K562 (cell line): Measurements from ENCODE around the gene CLCN6. TPM values are rescaled to one million over a fixed set of nuclear protein-coding genes. Genes with fewer than 3 reads are reported as not detected.

Experiments
- AFF4 ChIP-seq: sonication (generic); formaldehyde crosslinking; IDR thresholded peaks from 2 replicates; pipeline ENCODE4 v1.8.0; 2023; ENCODE audit warnings: mild to moderate bottlenecking, missing genetic modification reagents
- ARHGAP35 ChIP-seq: fragments of 450-650 bp; IDR thresholded peaks from 2 replicates; pipeline ENCODE4 v1.6.1; 2018; ENCODE audit not compliant: partially characterized antibody
- ARID3B ChIP-seq: fragments of 250-450 bp; sonication (Bioruptor Pico); IDR thresholded peaks from 2 replicates; pipeline ENCODE4 v1.4.0; 2020; ENCODE audit warnings: borderline replicate concordance
- ASH1L ChIP-seq: fragments of 450-650 bp; IDR thresholded peaks from 2 replicates; pipeline ENCODE4 v1.6.1; 2018; ENCODE audit warnings: borderline replicate concordance, mild to moderate bottlenecking, low read depth; ENCODE audit not compliant: partially characterized antibody
- CHD4 ChIP-seq: fragments of 200-600 bp; sonication (generic); IDR thresholded peaks from 3 replicates; pipeline ENCODE4 v1.6.1; 2012; ENCODE audit warnings: low read depth, mild to moderate bottlenecking, mixed read lengths, low read length, inconsistent platforms; ENCODE audit not compliant: insufficient read depth, insufficient replicate concordance, poor library complexity, severe bottlenecking
- ELK3 ChIP-seq: fragments of 450-650 bp; formaldehyde crosslinking; IDR thresholded peaks from 2 replicates; pipeline ENCODE4 v1.4.0; 2020; ENCODE audit warnings: mild to moderate bottlenecking
- GABPB1 ChIP-seq: sonication (generic); formaldehyde crosslinking; IDR thresholded peaks from 2 replicates; pipeline ENCODE4 v1.8.0; 2022; ENCODE audit warnings: mild to moderate bottlenecking, missing genetic modification reagents
- GTF2F1 ChIP-seq: IDR thresholded peaks from 2 replicates; pipeline ENCODE4 v1.6.1; 2011; ENCODE audit warnings: low read depth, low read length, improper control_type of control experiment
- HDAC2 ChIP-seq: fragments of 450-650 bp; IDR thresholded peaks from 2 replicates; pipeline ENCODE4 v1.6.1; 2016; ENCODE audit warnings: mild to moderate bottlenecking
- HDAC6 ChIP-seq: IDR thresholded peaks from 2 replicates; pipeline ENCODE4 v1.6.1; 2012; ENCODE audit warnings: low read depth, mild to moderate bottlenecking, control low read depth, inconsistent platforms, low read length, moderate library complexity
- KAT2B ChIP-seq: IDR thresholded peaks from one replicate; pipeline ENCODE4 v1.6.1; 2012; ENCODE audit warnings: low read depth, mild to moderate bottlenecking, control low read depth, inconsistent platforms, low read length, moderate library complexity
- TFE3 ChIP-seq: fragments of 450-650 bp; formaldehyde crosslinking; IDR thresholded peaks from 2 replicates; pipeline ENCODE4 v1.4.0; 2020; ENCODE audit warnings: mild to moderate bottlenecking, mixed read lengths
- ZC3H8 ChIP-seq: fragments of 450-650 bp; IDR thresholded peaks from 2 replicates; pipeline ENCODE4 v1.6.1; 2017
- polyA plus RNA-seq, 8 experiments: library from polyadenylated mRNA; depleted of rRNA in 4 of 8; stranded (reverse) in 5 of 8; unstranded in 3 of 8; fragments of >200 nt; fragmentation: Nextera tagmentation in 2 of 8; fragmentation: Illumina TruSeq in 1 of 8; extraction: Ambion mirVana in 2 of 8; extraction: Trizol in 1 of 8; gene quantifications; 2 replicates each; pipeline versions ENCODE4 v1.2.1 to v1.2.3, GENCODE V29; 2011 to 2014; ENCODE audit warnings: inconsistent platforms in 1 of 8, missing spikeins in 1 of 8
- total RNA-seq, 7 experiments: library from RNA; depleted of rRNA in 6 of 7; stranded (reverse); fragments of >200 nt in 6 of 7; fragmentation: Illumina TruSeq in 2 of 7; extraction: Trizol in 2 of 7; gene quantifications; 2 replicates each; pipeline versions ENCODE4 v1.2.1 to v1.2.3, GENCODE V29; 2011 to 2021; ENCODE audit warnings: low replicate concordance in 1 of 7
- TF ChIP-seq, protein P1 (sequence below): sonication (generic); formaldehyde crosslinking; IDR thresholded peaks from 2 replicates; pipeline ENCODE4 v1.4.0; 2020; ENCODE audit warnings: mild to moderate bottlenecking, missing genetic modification reagents
- TF ChIP-seq, protein P2 (sequence below): sonication (generic); formaldehyde crosslinking; IDR thresholded peaks from 2 replicates; pipeline ENCODE4 v1.9.0; 2022; ENCODE audit warnings: mild to moderate bottlenecking, missing genetic modification reagents

CLCN6 gene
- total and polyA plus RNA-seq, 9 of the 15 experiments (the other 6 are each of a cell fraction or from before 2014, with no cell fraction given), result 2.0 to 21.8 (median 13.6) TPM

- TF ChIP-seq HDAC2, result 0 out of 2 replicates have a peak, but pooled peaks have one; percentile 95
- TF ChIP-seq ASH1L, result no peak
- TF ChIP-seq, protein P1, sequence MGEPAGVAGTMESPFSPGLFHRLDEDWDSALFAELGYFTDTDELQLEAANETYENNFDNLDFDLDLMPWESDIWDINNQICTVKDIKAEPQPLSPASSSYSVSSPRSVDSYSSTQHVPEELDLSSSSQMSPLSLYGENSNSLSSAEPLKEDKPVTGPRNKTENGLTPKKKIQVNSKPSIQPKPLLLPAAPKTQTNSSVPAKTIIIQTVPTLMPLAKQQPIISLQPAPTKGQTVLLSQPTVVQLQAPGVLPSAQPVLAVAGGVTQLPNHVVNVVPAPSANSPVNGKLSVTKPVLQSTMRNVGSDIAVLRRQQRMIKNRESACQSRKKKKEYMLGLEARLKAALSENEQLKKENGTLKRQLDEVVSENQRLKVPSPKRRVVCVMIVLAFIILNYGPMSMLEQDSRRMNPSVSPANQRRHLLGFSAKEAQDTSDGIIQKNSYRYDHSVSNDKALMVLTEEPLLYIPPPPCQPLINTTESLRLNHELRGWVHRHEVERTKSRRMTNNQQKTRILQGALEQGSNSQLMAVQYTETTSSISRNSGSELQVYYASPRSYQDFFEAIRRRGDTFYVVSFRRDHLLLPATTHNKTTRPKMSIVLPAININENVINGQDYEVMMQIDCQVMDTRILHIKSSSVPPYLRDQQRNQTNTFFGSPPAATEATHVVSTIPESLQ (CRISPR knock-in tag), result no peak
- TF ChIP-seq ARHGAP35, result no peak
- TF ChIP-seq, protein P2, sequence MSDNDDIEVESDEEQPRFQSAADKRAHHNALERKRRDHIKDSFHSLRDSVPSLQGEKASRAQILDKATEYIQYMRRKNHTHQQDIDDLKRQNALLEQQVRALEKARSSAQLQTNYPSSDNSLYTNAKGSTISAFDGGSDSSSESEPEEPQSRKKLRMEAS (CRISPR knock-in tag), result peak; percentile 98
- no peak for TF ChIP-seq KAT2B
- no peak for TF ChIP-seq HDAC6
- TF ChIP-seq ARID3B (CRISPR knock-in tag), result 0 out of 2 replicates have a peak, but pooled peaks have one; percentile 1
- TF ChIP-seq TFE3 (CRISPR knock-in tag), result peak; percentile 100
- TF ChIP-seq ZC3H8, result no peak
- TF ChIP-seq CHD4, result no peak
- TF ChIP-seq GTF2F1, result peak; percentile 42; the same call in 1 of the 2 replicates
- TF ChIP-seq GABPB1, result peak; percentile 94
- TF ChIP-seq ELK3, result no peak
- TF ChIP-seq AFF4 (CRISPR knock-in tag), result 0 out of 2 replicates have a peak, but pooled peaks have one; percentile 86
These were observed at the start of gene CLCN6, which contains the start of gene MTHFR (continued) for GRCh38 chr1:11805422-11806306.
